Ureter (tissue), 1 donor: ENCODE results near the gene IFI35. TPM values are rescaled to one million over a fixed set of nuclear protein-coding genes. Genes with fewer than 3 reads are reported as not detected.
A peak's percentile ranks its signal among the peaks of the same experiment; 100 is the strongest.
"Not testable (repeated sequence)": the region's sequence is repeated elsewhere in the genome, so short reads cannot be mapped to it uniquely, and the experiment has no call there.

Source experiments
- DNase-seq: peaks from one replicate; pipeline ENCODE4 v3.0.0-alpha.2; 2020; ENCODE audit warnings: low spot score
- total RNA-seq: library from RNA; stranded (reverse); gene quantifications from one replicate; pipeline ENCODE4 v1.2.4, GENCODE V29; 2023
- donor health status: DM: yes; HTN: yes; CAD: no.

IFI35 gene
- 30.5 TPM for total RNA-seq

DNA sequence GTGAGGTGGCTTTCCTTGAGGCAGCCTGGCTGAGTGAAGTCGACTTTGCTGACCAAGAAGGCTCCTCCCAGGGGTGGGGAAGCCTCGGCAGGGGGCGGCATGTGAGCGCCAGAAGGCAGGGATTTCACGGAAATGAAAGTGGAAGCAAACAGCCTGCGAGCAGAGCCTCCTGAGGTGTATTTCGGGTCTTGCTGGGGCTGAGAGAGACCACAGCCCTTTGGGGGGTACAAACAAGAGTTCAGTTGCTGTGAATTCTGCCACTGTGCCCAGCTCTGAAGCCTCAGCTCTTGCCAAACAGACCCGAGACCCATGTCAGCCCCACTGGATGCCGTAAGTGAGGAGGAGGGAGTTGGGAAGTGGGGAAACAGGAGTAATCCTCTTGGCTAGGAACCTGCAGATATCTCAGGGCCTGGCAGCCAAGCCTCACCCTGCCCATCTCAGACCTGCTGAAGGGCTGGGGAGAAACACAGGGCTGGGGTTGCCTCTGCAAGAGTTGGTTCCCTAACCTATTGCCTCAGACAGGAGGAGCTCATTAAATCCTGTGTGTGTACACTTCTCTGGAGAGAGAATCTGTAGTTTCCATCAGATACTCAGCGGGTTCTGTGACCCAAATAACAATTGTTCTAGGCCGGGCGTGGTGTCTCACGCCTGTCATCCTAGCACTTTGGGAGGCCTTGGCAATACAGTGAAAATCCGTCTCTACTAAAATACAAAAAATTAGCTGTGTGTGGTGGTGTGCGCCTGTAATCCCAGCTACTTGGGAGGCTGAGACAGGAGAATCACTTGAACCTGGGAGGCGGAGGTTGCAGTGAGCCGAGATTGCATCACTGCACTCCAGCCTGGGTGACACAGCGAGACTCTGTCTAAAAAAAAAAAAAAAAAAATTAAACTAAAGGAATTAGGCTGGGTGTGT, at the start of gene IFI35:
Gene IFI35, plus strand, starts transcription at position 146 of the 913 bp plus-strand sequence. Its CDS starts 164 bp downstream, at position 310.
- DNase-seq: peak; percentile 90

DNA sequence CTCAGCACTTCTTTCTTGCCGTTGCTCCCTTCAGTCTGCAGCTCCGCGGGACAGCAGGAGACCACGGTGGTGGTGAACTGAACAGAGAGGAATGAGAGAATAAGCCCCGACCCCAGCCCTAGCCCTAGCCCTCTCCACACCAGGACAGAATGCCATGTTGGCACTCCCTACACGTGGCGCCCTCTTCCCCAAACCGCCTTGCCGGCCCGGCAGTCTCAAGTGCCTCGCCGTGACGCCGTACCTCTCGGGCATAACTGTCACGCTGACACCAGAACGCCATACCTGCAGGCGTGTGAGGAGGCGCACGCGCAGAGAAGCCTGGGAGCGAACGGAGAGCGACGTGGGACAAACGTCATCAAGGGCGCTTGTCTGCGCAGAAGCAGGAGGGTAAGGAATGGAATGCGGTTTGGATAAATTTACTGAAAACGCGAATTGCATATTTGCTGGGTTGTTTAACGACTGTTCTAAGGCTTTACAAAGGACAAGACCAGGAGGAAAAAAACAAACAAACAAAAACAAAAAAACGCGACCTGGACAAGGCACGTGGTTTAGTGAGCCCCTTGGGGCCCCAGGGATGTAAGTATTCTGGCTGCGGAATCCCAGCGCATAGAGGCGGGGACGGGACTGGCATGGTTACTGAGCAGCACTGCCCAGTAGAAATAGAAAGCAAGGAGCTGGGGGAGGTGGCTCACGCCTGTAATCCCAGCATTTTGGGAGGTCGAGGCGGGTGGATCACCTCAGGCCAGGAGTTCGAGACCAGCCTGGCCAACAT, 42.2 kb upstream of the IFI35 start, which contains the start of gene AARSD1:
Gene AARSD1, minus strand, starts transcription at position 294 of the 772 bp plus-strand sequence. Its CDS starts 14 bp downstream, at position 280.
- DNase-seq: peak; percentile 91

DNA sequence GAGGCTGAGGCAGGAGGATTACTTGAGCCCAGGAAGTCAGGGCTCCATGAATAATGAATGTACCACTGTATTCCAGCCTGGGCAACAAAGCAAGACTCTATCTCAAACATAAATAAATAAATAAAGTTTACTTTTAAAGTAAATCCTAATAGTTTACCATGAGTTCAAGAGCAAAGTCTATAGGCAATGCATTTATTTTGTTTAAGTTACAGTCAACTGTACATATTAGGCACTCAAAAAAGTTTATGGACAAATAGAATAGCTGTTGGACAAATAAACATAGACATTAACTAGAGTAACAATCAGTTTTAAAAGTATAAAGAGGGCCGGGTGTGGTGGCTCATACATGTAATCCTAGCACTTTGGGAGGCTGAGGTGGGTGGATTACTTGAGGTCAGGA, 38.7 kb upstream of the IFI35 start:
- DNase-seq: no peak

DNA sequence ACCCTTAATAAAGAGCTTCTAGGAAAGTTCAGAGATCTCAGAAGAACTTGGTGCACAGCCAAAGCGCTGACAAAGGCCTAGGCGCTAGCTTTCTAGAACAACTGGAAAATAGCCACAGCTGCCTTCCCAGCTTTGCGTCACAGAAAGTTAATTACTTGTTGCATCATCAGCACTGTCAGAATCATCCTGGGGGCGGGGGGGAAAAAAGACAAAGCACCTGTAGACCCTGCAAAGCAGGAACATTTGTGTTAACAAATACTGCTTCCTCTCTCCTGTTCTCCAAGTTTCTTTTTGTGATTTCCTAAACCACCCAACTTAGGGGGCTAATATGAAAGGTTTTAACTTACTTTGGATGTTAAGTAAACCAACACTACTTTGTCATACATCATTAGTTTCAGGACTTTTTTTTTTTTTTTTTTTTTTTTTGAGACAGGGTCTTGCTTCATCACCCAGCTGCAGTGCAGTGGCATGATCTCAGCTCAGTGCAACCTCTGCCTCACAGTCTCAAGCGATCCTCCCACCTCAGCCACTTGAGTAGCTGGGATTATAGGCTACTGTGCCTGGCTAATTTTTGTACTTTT, 37.5 kb upstream of the IFI35 start:
- DNase-seq: no peak

DNA sequence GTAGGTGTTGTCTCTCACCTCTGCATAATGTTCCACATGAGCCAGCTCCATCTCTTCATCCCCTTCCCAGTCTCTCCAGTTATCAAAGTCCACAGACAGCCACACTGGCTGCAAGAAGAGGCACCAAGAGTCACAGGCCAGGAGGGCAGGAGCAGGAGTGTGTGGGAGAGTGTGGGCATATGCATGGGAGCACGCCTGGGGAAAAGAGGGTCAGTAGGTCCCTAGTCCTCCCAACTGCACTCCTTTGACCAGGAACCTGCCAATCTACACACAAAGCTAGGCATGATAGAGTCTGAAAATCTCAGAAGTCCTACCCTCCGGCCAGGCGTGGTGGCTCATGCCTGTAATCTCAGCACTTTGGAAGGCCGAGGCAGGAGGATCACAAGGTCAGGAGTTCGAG, 35.0 kb upstream of the IFI35 start:
- DNase-seq: no peak

DNA sequence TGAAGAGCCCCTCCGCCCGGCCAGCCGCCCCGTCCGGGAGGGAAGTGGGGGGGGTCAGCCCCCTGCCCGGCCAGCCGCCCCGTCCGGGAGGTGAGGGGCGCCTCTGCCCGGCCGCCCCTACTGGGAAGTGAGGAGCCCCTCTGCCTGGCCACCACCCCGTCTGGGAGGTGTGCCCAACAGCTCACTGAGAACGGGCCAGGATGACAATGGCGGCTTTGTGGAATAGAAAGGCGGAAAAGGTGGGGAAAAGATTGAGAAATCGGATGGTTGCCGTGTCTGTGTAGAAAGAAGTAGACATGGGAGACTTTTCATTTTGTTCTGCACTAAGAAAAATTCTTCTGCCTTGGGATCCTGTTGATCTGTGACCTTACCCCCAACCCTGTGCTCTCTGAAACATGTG, 33.3 kb upstream of the IFI35 start:
- not testable (repeated sequence) for DNase-seq

DNA sequence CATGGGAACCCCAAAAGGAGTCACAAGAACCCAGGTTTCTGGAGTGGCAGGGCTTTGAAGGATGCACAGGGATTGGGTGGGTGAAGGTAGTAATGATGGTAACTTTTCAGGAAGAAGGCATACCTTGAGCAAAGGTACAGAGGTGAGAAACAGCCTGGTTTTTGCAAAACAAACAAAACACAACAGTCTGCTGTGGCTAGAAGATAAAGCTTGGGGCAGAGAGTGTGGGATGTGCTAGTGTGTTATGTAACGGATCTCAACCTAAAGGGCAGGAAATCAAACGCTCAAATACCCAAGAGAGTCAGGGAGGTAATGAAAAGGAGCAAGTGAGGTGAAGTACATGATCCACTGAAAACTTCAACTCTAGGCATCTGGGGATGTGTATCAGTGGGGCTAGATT, 31.3 kb upstream of the IFI35 start:
- DNase-seq: no peak

DNA sequence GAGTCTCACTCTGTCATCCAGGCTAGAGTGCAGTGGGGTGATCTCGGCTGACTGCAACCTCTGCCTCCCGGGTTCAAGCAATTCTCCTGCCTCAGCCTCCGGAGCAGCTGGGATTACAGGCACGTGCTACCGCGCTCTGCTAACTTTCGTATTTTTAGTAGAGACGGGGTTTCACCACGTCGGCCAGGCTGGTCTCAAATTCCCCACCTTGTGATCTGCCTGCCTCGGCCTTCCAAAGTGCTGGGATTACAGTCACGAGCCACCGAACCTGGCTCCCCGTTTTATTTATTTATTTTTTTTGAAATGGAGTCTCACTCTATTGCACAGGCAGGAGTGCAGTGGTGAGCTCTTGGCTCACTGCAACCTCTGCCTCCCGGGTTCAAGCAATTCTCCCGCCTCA, 30.9 kb upstream of the IFI35 start:
- not testable (repeated sequence) for DNase-seq

DNA sequence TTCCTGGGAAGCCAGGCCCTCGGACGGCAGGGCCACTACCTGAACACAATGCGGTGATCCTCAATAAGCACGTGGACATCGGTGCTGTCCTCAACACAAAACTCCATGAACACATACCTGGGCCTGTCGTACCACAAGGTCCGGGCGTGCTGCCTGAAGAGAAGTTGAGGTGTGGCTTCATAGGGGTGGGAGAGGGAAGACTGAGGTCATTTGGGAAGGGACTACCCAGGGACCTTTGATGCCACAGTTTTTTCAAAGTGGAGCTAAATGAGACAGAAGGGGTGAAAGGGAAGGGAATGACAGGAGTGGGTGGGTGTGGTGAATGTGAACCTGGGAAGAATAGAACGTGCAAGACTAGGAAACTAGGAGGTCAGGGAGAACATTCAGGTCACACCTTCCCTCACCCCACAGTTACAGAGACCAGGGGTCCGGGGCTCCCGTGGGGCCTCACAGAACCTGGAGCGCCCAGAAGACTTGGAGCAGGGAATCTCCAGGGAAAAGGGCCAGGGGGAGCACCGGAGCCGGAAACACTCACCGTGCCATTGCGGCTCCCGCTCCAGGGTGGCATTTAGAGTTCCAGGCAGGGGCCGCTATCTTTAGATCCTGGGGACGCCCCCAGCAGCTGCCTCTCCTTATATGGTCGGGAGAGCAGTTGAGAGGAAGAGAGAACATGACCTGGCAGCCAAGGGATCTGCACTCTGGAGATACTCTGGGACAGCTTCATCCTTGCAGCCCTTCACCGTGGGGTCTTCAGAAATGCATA, 26.9 kb upstream of the IFI35 start, which contains the start of gene PTGES3L:
Gene PTGES3L, minus strand, starts transcription at position 570 of the 763 bp plus-strand sequence. Its CDS starts 27 bp downstream, at position 543.
- peak; percentile 65 for DNase-seq

DNA sequence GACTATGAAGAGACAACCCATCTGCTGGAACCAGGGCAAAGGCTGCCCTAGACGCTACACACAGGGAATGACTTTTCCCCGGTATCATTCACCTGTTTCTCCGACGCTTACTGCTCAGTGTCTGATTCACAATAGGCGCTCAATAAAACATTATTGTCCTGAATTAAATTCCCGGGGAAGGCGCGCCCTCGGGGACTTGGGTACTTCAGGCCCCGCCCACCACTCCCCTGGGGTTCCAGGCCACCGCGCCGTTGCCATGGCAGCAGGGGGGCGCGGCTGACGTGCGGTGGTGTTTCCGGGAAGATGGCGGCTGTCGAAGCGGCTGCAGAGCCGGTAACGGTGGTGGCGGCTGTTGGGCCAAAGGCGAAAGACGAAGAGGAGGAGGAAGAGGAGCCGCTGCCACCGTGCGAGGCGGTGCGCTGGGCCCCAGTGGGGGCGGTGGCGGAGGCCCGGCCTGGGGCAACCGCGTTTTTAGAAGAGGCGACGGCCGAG, 26.3 kb upstream of the IFI35 start, which contains the start of gene RUNDC1:
Gene RUNDC1, plus strand, starts transcription at position 292 of the 492 bp plus-strand sequence. Its CDS starts 12 bp downstream, at position 304.
- peak; percentile 93 for DNase-seq

DNA sequence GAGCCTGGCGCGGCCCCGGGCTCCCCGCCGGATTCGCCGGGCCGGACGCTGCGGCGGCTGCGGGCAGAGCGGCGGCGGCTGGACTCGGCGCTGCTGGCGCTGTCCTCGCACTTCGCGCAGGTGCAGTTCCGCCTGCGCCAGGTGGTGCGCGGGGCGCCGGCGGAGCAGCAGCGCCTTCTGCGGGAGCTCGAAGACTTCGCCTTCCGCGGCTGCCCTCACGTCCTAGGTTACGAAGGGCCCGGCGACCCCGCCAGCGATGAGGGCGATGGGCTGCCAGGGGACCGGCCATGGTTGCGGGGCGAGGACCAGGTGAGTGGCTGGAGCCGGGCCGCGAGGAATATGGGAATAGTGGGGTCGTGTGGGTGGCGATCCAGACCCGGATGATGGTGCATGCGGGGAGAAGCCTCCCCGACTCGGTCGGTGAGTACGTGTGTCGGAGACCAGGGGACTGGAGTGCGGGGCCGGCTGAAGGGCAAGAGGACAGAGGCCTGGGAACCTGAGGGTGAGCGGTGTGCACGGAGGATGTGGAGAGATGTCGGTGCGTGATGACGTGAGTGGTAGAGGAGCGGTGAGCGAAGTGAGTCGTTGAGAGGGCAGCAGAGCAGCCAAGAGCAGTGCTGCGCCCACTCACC, 25.7 kb upstream of the IFI35 start:
- peak; percentile 56 for DNase-seq

DNA sequence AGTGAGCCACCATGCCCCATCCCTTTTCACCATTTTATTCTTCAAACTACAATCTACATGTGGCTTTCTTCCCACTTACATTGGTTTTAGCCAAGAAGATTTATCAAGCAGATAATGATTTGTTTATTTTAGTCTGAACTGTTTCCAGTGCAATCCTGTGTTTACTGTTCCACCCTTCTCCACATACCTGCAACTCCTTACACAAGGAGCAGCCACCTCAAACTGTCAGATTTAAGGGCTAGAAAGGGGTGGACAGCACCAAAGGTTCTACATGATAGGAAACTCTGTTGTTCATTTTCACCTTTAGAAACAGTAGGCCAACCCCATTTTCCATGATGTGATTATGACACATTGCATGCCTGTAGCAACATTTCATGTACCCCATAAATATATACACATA, 24.3 kb upstream of the IFI35 start:
- DNase-seq: no peak

DNA sequence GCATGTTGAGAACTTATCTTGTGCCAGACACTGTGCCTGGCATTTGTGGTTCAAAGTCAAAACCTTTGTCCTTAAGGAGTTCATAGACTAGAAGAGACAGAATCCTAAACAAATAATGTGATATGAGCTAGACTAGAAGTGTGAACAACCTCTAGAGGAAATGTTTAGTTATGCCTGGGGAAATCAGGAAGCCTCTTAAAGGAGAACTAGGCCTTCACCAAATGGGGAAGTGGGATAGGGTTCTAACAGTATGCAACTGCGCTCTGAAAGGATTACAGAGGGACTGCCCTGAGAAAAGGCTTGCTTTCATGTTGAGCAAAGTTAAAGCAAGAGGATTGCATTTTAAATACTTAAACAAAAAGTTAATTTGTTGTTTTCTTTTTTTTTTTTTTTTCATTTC, 21.4 kb upstream of the IFI35 start:
- no peak for DNase-seq

DNA sequence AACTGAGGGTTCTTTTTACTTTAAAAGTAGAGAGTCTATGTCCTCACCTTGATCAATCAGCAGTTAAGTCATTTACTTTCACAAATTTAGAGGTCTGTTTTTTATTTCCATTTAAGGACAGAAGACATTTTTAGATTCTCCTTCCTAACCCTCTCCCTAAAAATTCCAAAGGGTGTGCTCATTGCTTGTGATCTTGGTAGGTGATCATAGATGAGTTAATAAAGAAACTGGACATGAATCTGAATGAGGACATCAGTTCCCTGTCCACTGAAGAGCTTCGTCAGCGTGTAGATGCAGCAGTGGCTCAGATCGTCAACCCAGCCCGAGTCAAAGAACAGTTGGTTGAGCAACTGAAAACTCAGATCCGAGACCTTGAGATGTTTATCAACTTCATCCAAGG, 17.4 kb upstream of the IFI35 start:
- no peak for DNase-seq

DNA sequence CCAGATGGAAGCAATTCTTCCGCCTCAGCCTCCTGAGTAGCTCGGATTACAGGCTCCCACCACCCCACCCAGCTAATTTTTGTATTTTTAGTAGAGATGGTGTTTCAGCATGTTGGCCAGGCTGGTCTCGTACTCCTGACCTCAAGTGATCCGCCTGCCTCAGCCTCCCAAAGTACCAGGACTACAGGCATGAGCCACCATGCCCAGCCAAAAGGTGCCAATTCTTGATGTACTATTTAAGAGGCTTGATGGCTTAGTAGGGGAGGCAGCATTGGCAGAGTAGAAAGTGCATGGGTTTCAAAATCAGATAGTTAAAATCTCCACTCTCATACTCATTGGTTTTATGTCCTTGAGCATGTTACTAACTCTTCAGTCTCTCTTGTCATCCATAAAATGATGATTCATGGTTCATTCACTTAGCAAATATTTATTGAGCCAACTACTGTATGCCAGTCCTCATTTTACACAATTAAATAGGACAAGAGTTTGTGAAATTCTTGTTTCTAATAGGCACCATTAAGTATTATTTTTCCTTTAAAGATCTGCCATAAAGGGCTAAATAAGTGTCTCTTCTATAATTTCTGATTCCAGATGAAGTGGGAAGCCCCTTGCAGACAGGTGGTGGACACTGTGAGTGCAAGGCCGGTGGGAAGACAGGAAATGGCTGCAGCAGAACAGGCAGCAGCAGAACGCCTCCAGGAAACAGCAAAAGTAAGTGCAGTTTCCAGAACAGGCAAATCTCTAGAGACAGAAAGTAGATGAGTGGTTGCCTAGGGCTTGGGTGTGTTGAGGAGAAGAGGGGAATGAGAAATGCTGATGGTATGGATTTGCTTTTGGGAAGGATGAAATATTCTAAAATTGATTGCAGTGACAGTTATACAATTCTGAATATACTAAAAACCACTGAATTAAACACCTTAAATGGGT, 16.6 kb upstream of the IFI35 start:
- no peak for DNase-seq

DNA sequence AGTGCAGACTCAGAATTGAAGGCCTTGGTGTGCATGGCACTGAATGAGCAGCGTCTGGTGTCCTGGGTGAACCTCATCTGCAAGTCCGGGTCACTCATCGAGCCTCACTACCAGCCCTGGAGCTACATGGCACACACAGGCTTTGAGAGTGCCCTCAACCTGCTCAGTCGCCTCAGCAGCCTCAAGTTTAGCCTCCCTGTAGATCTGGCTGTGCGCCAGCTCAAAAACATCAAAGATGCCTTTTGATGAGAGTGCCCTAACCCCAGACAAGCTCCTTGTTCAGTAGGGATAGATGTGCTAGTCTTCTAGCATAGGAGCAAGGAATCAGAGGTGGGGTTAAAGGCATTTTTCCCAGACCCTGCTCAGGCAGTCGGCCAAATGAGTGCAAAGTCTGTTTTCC, 15.1 kb upstream of the IFI35 start:
- no peak for DNase-seq

DNA sequence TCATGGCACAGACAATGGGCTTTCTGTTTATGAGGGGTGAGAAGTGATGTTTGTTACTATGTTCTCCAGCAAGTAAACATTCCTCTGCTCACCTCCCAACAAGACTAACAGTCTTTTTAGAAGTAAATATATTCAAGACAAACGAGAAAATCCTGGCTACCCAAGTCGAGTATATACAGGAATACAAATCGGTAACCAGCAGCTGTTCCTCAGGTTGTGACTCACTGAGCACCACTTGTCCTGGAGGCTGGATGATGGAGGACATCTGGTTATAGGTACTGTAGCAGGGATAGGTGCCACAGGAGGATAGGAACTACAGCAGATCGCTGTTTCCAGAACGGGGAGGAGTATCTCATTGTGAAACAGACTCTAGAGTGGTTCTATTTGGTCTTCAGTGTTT, 13.7 kb upstream of the IFI35 start:
- DNase-seq: no peak

DNA sequence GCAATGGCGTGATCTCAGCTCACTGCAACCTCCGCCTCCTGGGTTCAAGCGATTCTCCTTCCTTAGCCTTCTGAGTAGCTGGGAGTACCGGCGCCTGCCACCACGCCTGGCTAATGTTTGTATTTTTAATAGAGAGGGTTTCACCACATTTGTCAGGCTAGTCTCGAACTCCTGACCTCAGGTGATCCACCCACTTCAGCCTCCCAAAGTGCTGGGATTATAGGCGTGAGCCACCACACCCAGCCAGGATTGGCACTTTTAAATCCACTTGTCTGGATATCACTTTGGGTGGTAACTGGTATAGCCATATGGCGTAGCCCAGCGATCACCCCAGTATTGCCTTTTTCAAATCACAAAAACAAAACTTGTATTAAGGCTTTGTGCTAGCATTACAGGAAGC, 12.7 kb upstream of the IFI35 start:
- DNase-seq: not testable (repeated sequence)

DNA sequence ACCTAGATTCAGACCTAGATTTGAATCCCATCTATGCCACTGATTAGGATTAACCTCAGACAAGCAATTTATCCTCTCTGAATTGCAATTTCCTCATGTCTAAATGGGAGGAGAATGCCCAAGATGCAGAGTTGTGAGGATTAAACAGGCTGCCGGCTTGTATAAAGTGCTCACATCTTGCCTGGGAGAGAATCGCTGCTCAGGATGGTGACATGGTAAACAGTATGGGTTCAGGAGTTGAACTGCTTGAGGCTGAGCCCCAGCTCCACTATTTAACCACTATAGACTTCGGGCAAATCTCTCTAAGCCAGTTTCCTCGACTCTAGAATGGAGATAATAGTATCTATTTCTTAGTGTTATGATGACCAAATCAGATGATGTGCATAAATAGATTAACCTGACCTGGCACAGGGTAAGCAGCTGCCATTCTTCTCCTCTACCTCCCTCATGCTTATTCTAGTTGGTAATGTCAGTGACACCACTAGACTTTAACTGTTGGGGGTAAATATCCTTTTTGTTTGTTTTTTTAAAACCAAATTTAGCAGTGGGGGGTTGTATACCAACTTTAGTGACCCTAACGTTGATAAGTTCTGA, 9.1 kb upstream of the IFI35 start:
- DNase-seq: no peak
